Measurements from ENCODE around the gene BNIP2. TPM values are rescaled to one million over a fixed set of nuclear protein-coding genes. Genes with fewer than 3 reads are reported as not detected.

Gene BNIP2
- total and polyA plus RNA-seq, 2 of the 13 experiments (the other 11 are each of a cell fraction or from before 2014, with no cell fraction given) = 17.4 to 57.6 TPM

GRCh38 chr15:59656897-59657634, 32.1 kb downstream of the BNIP2 start, which contains the start of gene GTF2A2 (continued):
- TF ChIP-seq ZNF142 (CRISPR knock-in tag; IDR thresholded peaks at IDR 0.05) = no peak
- no peak for TF ChIP-seq ZNF335 (CRISPR knock-in tag; IDR thresholded peaks at IDR 0.05)
- TF ChIP-seq ZBTB10 (CRISPR knock-in tag; IDR thresholded peaks at IDR 0.05; ENCODE audit: borderline replicate concordance) = no peak
- peak; percentile 67 for TF ChIP-seq ZNF609 (CRISPR knock-in tag; IDR thresholded peaks at IDR 0.05; ENCODE audit: borderline replicate concordance)
- no peak for TF ChIP-seq ZNF780A (CRISPR knock-in tag; IDR thresholded peaks at IDR 0.05)
- TF ChIP-seq ELF1 (CRISPR knock-in tag; IDR thresholded peaks at IDR 0.05) = peak; percentile 96
- peak; percentile 68 for TF ChIP-seq ELF3 (CRISPR knock-in tag; IDR thresholded peaks at IDR 0.05)
- TF ChIP-seq YY1 (IDR thresholded peaks at IDR 0.05; ENCODE audit: insufficient read depth, insufficient replicate concordance, low read depth, low read length) = peak; percentile 47
- no peak for TF ChIP-seq ZNF569 (CRISPR knock-in tag; IDR thresholded peaks at IDR 0.05; ENCODE audit: borderline replicate concordance)
- no peak for TF ChIP-seq KDM6A (CRISPR knock-in tag; IDR thresholded peaks at IDR 0.05; ENCODE audit: low read depth)
- TF ChIP-seq ZNF205 (CRISPR knock-in tag; IDR thresholded peaks at IDR 0.05) = 0 out of 2 replicates have a peak, but pooled peaks have one; percentile 53
- TF ChIP-seq ZNF563 (CRISPR knock-in tag; IDR thresholded peaks at IDR 0.05) = peak; percentile 74
- TF ChIP-seq AKAP8 (CRISPR knock-in tag; IDR thresholded peaks at IDR 0.05) = no peak
